GM18511 (cell line): ENCODE results near the gene MSTO1.
"Not testable (repeated sequence)": the region's sequence is repeated elsewhere in the genome, so short reads cannot be mapped to it uniquely, and the experiment has no call there.

Experiments used
- ATAC-seq: cut with Tn5 transposase; IDR thresholded peaks from one replicate; pipeline ENCODE4 v1.9.1; 2021; ENCODE audit warnings: mild to moderate bottlenecking, moderate library complexity; ENCODE audit not compliant: unreplicated experiment

Gene MSTO1

GRCh38 chr1:155609515-155610256, at the start of gene MSTO1:
Gene MSTO1, plus strand, starts transcription at chr1:155610218. Its CDS starts 31 bp downstream, at chr1:155610249.
- peak; percentile 95 for ATAC-seq

GRCh38 chr1:155561779-155562580, 48.0 kb upstream of the MSTO1 start:
- peak; percentile 20 for ATAC-seq

GRCh38 chr1:155562581-155563376, 47.2 kb upstream of the MSTO1 start, which contains the start of gene ASH1L:
Gene ASH1L, minus strand, starts transcription at chr1:155562803. Its CDS starts 41,284 bp downstream, at chr1:155521519.
- peak; percentile 82 for ATAC-seq

DNA sequence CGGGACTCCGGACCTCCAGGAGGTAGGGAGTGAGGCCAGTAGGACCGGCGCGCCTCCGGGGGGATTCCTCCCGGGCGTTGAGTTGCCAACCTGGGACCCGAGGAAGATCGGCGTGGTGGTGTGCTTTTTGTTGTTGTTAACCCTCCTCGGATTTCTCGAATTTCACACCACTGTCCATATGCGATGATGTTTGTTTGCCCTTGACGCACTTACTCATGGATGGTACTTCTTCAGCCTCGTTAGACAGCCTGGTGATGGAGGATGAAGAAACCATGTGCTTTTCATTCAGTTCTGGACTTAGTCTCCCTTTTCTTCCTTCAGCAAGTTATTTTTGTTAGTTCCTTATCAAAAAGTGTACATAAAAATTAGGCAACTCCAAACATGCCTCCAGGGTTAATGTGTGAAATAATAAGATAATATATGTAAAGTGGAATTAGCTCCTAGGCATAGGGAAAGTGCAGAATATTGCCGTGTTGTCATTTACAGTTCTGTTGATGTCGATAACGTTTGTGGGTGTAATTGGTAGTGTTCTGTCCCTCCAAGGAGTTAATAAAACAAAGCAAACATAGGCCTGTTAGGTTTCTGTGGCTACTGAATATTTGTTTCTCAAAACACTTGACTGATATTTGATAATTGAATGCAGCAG, 46.5 kb upstream of the MSTO1 start:
- ATAC-seq = not testable (repeated sequence)

DNA sequence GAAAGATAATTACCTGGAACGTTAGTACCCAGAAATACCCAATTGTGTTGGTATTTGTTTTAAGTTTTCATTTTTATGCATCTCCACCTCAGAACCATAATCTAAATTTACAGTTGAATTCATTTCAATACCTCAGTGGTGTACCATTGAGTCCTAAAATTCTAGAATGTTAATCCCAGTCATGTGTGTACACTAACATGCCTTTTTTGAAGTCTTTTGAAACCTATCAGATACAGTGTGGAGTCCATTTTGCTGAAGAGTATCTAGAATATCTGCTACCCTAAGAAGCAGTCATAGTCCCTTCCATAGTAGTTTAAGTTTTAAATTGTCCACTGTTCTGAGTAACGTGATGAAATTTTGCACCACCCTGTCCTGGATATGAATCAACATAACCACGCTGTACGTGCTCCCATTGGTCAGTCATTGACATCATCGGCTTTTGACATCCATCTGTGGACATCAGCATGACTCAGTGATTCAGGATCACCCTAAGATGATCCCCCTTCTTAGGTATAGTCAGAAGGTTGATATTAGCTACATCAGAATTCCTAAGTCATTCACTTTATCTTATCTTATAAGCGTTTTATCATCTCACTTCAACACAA, 39.9 kb upstream of the MSTO1 start:
- no peak for ATAC-seq

DNA sequence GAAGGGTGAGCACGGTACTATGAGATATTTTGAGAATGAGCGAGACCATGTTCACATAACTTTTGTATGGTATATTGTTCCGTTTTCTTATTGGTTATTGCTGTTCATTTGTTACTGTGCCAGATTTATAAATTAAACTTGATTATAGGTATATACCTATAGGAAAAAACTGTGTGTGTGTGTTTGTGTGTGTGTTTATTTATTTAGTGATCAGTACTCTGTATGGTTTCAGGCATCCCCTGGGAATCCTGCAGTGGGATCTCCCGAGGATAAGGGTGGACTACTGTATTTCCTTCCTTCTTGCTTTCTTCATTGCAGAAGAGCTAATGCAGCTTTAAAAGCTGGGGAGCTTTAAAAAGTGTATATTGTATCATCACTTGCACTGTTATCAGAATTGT, 39.4 kb upstream of the MSTO1 start:
- ATAC-seq = no peak

- no peak for ATAC-seq
Observed at GRCh38 chr1:155574077-155574476, 35.9 kb upstream of the MSTO1 start.

- ATAC-seq = not testable (repeated sequence)
Observed at GRCh38 chr1:155575608-155576007, 34.4 kb upstream of the MSTO1 start.

GRCh38 chr1:155583846-155584245, 26.2 kb upstream of the MSTO1 start:
- not testable (repeated sequence) for ATAC-seq

DNA sequence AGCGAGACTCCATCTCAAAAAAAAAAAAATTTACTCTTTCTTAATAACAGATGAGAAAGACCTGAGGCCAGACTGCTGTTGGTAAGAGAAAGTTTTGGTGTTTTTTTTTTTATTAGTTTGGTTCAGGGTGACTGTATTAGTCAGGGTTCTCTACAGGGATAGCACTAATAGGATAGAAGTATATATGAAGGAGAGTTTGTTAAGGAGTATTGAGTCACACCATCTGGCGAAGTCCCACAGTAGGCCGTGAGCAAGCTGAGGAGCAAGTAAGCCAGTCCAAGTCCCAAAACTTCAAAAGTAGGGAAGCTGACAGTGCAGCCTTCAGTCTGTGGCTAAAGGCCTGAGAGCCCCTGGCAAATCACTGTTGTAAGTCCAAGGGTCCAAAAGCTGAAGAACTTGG, 20.7 kb upstream of the MSTO1 start:
- not testable (repeated sequence) for ATAC-seq

GRCh38 chr1:155590516-155591247, 19.3 kb upstream of the MSTO1 start:
- not testable (repeated sequence) for ATAC-seq

GRCh38 chr1:155591770-155592169, 18.2 kb upstream of the MSTO1 start:
- no peak for ATAC-seq

- ATAC-seq = not testable (repeated sequence)
Observed at GRCh38 chr1:155595877-155596474, 14.0 kb upstream of the MSTO1 start.

DNA sequence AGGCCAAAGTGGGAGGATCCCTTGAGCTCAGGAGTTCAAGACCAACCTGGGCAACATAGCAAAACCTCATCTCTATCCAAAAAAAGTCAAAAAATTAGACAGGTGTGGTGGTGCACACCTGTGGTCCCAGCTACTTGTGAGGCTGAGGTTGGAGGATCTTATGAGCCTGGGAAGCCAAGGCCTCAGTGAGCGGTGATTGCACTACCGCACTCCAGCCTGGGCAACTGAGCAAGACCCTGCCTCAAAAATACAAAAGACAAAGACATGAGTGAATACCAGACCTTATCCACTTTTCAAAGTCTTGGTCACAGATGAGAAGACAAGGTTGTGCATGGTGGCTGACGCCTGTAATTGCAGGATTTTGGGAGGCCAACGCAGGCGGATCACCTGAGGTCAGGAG, 13.2 kb upstream of the MSTO1 start:
- no peak for ATAC-seq

DNA sequence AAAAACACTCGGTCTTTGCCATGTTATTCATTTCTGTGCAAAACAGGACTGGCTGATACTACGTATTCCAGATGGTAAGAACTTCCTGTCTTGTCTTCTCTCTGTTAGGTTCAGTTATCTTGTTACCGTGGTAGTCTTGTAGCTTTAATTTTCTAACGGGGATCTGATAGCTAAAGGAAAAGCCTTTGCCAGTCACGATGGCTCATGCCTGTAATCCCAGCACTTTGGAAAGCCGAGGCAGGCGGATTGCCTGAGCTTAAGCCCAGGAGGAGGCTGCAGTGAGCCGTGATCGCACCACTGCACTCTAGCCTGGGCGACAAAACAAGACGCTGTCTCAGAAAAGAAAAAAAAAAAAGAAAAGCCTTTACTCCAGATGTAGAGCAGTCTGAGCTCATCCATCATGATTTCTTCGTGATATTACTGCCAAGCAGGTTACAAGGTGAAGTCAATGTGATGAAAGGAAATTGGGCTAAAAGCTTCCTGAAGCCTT, 11.1 kb upstream of the MSTO1 start:
- no peak for ATAC-seq

- ATAC-seq = not testable (repeated sequence)
Observed at GRCh38 chr1:155599828-155600572, 10.0 kb upstream of the MSTO1 start.

- ATAC-seq = no peak
Observed at GRCh38 chr1:155607708-155608107, 2.3 kb upstream of the MSTO1 start.

DNA sequence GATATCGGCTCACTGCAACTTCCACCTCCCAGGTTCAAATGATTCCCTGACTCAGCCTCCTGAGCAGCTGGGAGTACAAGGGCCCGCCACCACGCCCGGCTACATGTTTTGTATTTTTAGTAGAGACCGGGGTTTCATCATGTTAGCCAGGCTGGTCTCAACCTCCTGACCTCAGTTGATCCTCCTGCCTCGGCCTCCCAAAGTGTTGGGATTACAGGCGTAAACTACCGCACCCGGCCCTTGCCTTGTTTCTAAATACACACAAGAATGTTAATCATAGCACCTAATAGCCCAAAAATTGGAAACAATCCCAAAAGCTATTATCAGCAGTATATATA, 1.2 kb upstream of the MSTO1 start:
- ATAC-seq = no peak
